ENCODE results near the gene TMEM18.

Gene TMEM18

DNA sequence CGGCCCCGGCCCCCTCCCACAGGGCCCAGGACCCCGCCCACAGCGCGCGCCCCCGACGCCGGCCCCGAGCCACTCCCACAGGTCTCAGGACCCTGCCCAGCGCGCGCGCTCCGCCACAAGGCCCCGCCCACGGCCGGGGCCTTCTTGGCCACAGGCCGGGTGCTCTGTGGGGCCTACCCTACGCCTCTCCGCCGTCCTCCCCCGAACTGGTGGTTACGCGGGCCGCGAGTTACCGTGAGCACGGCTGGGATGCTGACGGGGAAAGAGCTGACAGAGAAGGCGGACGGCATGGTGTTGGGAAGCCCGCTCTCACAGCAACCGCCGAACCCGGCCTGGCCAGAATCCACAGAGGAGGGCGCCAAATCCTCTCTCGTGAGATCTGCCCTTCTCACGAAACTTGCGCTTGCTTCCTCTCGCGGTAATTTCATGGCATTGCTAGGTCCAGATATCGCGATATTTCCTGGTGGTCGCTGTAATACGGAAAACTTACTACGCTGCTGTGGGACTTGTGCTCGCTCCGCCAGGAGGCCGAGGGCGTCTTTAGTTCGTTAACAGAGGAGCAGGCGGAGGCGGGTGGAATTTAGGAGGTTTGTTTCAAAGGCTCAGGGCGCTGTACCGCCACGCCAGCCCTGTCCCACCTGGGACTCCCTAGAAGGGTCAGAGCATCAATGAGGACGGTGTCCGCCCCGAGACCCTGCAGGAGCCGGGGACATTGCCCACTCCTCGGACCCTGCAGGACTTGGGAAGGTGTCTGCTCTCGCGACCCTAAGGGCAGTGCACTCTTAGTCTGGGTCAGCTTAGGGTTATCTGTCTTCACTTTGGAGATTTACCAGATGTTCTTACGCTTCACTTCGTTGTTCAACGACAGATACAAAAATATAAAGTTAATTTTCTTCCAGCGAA is at the start of gene TMEM18:
TSS of gene TMEM18 (minus strand) at position 351 of the 903 bp plus-strand sequence. CDS start at position 290, 61 bp downstream.
- H3K9me3 Mint-ChIP-seq, result peaks cover under 1% of the 10 kb centered on the region
- H3K27ac Mint-ChIP-seq, result peak within 1 kb of the TSS; percentile 96
- peaks cover 38% of the 10 kb centered on the region for H3K36me3 Mint-ChIP-seq (ENCODE audit: low read depth)
- H3K4me3 Mint-ChIP-seq, result peak within 1 kb of the TSS; percentile 89
- no peaks in the 10 kb centered on the region for H3K27me3 Mint-ChIP-seq
- intact Hi-C loops (cut with micrococcal nuclease), result loop anchor here (5.0 kb wide), 1 partner anchor 410 kb away; no protein-coding TSS in a partner anchor
- H3K4me1 Mint-ChIP-seq (ENCODE audit: low read depth), result peaks cover 38% of the 10 kb centered on the region

DNA sequence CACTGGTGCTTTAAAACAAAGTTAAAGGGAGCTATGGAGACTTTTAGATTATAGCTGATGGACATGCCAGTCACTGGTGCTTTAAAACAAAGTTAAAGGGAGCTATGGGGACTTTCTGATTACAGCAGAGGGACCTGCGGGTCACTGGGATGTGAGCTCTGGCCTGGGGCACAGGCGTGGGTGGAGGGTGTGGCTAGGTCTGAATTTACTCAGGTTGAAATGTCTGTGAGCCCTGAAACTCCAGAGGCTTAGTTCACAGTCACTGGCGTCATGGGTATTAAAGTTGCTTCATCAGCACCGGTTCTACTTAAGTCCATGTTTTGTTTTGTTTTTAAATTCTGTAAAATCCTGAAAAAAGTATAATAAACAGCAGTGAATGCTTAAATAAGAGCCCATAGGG is 49.0 kb upstream of the TMEM18 start:
- intact Hi-C loops (cut with micrococcal nuclease), result no loop called here
- H3K27me3 Mint-ChIP-seq, result peaks cover 17% of the 10 kb centered on the region
- no peak overlapping the region for H3K27ac Mint-ChIP-seq
- no peak overlapping the region for H3K4me3 Mint-ChIP-seq
- no peaks in the 10 kb centered on the region for H3K36me3 Mint-ChIP-seq (ENCODE audit: low read depth)
- H3K4me1 Mint-ChIP-seq (ENCODE audit: low read depth), result peaks cover 8% of the 10 kb centered on the region
- no peaks in the 10 kb centered on the region for H3K9me3 Mint-ChIP-seq

DNA sequence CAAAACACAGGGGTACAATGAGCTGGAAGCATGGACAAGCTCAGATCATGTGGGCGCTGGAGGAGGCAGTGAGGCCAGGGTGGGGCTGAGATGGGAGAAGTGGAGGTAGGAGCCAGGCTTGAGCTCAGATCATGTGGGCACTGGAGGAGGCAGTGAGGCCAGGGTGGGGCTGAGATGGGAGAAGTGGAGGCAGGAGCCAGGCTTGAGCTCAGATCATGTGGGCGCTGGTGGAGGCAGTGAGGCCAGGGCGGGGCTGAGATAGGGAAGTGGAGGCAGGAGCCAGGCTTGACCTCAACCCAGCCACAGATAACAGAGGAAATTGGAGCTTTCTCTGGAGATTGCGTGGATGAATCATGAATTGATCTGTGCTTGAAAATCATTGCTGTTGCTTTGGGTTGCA is 48.3 kb upstream of the TMEM18 start:
- intact Hi-C loops (cut with micrococcal nuclease), result no loop called here
- Mint-ChIP-seq H3K4me3 (no peak overlapping the region), H3K36me3 (ENCODE audit: low read depth) (no peaks in the 10 kb centered on the region), H3K27me3 (peaks cover 13% of the 10 kb centered on the region), H3K27ac (no peak overlapping the region), H3K4me1 (ENCODE audit: low read depth) (peaks cover 8% of the 10 kb centered on the region), H3K9me3 (no peaks in the 10 kb centered on the region)

DNA sequence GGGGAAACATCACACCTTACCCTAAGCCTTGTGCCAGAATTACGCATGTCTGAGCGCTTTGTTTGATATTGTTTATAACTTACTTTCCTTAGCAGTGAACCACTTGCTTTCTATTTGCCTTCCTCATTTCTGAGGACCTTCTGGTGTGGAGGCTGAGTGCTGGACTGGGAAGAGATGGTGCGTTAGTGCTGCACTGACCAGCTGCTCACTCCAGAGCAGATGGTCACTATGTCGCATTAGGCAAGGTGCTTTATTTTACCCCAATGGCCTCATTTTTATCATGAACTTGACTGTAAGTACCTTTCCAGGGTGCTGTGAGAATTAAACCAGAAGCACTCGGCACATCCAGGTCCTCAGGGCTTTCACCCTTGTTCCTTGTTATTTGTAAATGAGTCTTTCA is 46.6 kb upstream of the TMEM18 start:
- H3K27me3 Mint-ChIP-seq, result peaks cover 9% of the 10 kb centered on the region
- intact Hi-C loops (cut with micrococcal nuclease), result no loop called here

DNA sequence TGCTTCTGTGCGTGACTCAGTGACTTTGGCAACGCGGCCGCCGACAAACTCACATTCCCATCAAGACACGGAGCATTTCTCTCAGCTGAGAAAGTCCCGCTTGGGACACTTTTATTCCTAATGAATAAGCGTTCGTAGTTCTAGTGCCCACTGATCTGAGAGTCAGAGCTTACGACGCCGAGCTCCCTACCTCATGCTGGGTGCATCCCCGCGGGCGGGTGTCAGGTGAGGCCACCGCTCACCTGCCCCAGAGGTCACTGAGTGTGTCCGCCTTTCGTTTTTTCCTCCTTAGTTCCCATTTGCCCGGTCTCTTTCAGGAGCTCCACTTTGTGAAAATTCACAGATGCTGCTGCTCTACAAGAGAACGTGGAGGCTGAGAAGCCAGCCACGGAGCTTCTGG is 43.6 kb upstream of the TMEM18 start:
- Mint-ChIP-seq H3K27ac (no peak overlapping the region), H3K36me3 (ENCODE audit: low read depth) (no peaks in the 10 kb centered on the region), H3K9me3 (no peaks in the 10 kb centered on the region), H3K27me3 (peaks cover 9% of the 10 kb centered on the region), H3K4me3 (no peak overlapping the region), H3K4me1 (ENCODE audit: low read depth) (peaks cover 6% of the 10 kb centered on the region)
- intact Hi-C loops (cut with micrococcal nuclease), result no loop called here

More for the DNA sequence above, 46.6 kb upstream of the TMEM18 start:
- no peaks in the 10 kb centered on the region for H3K36me3 Mint-ChIP-seq (ENCODE audit: low read depth)
- H3K9me3 Mint-ChIP-seq, result no peaks in the 10 kb centered on the region
- H3K4me3 Mint-ChIP-seq, result no peak overlapping the region
- H3K27ac Mint-ChIP-seq, result no peak overlapping the region
- H3K4me1 Mint-ChIP-seq (ENCODE audit: low read depth), result peaks cover 8% of the 10 kb centered on the region

DNA sequence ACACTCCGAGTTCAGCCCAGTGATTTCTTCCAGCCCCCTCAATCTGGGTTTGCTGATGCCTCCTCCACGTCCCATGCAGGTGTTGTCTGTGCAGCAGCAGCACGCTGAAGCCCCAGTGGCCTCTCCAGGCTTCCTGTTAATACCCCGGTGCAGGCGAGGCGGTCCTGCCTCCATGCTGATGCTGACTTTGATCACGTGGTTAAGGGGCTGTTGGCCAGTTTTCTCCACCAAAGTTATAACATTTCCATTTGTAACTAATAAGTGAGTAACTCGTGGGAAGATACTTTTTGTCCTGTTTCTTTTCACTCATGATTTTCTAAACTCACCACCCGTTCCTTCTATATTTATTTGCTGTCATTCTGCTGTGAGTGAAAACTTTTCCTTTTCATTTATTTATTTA is 42.5 kb upstream of the TMEM18 start:
- peaks cover 3% of the 10 kb centered on the region for H3K27me3 Mint-ChIP-seq
- no peak overlapping the region for H3K4me3 Mint-ChIP-seq
- no peaks in the 10 kb centered on the region for H3K36me3 Mint-ChIP-seq (ENCODE audit: low read depth)
- no peaks in the 10 kb centered on the region for H3K4me1 Mint-ChIP-seq (ENCODE audit: low read depth)
- H3K27ac Mint-ChIP-seq, result no peak overlapping the region
- intact Hi-C loops (cut with micrococcal nuclease), result no loop called here
- H3K9me3 Mint-ChIP-seq, result no peaks in the 10 kb centered on the region

DNA sequence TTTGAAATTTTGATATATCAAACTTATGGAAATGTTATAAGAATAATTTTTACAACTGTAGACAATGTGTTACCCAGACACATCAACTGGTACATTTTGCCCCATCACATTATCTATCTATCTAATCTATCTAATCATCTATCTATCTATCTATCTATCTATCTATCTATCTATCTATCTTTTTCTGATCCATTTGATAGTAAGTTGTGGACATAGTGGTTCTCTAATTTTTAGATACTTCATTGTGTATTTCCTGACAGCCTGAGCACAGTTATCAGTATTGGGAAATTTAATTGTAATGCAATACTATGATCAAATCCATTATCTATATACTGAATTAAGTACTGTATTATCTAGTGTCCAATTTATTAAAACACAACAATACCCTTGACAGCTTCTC is 42.0 kb upstream of the TMEM18 start:
- peaks cover 3% of the 10 kb centered on the region for H3K27me3 Mint-ChIP-seq
- no peaks in the 10 kb centered on the region for H3K4me1 Mint-ChIP-seq (ENCODE audit: low read depth)
- H3K4me3 Mint-ChIP-seq, result no peak overlapping the region
- no peak overlapping the region for H3K27ac Mint-ChIP-seq
- no peaks in the 10 kb centered on the region for H3K36me3 Mint-ChIP-seq (ENCODE audit: low read depth)
- H3K9me3 Mint-ChIP-seq, result no peaks in the 10 kb centered on the region
- intact Hi-C loops (cut with micrococcal nuclease), result no loop called here

DNA sequence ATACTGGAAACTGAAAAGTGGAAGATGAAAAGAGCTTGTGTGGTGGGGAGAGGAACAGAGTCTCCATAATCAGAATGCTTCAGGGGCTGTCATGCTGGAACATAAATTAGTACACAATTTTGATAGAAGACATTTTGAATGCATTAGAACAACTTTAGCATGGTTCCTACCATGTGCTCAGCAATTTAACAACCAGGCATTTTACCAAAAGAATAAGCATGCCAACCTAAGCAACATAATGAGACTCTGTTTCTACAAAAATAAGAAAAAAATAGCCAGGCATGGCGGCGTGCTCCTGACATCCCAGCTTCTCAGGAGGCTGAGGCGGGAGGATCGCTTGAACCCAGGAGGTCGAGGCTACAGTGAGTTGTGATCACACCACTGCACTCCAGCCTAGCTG is 40.5 kb upstream of the TMEM18 start:
- H3K4me3 Mint-ChIP-seq, result no peak overlapping the region
- H3K27me3 Mint-ChIP-seq, result peaks cover 3% of the 10 kb centered on the region
- no peaks in the 10 kb centered on the region for H3K4me1 Mint-ChIP-seq (ENCODE audit: low read depth)
- H3K36me3 Mint-ChIP-seq (ENCODE audit: low read depth), result no peaks in the 10 kb centered on the region
- no peak overlapping the region for H3K27ac Mint-ChIP-seq
- intact Hi-C loops (cut with micrococcal nuclease), result no loop called here
- no peaks in the 10 kb centered on the region for H3K9me3 Mint-ChIP-seq

DNA sequence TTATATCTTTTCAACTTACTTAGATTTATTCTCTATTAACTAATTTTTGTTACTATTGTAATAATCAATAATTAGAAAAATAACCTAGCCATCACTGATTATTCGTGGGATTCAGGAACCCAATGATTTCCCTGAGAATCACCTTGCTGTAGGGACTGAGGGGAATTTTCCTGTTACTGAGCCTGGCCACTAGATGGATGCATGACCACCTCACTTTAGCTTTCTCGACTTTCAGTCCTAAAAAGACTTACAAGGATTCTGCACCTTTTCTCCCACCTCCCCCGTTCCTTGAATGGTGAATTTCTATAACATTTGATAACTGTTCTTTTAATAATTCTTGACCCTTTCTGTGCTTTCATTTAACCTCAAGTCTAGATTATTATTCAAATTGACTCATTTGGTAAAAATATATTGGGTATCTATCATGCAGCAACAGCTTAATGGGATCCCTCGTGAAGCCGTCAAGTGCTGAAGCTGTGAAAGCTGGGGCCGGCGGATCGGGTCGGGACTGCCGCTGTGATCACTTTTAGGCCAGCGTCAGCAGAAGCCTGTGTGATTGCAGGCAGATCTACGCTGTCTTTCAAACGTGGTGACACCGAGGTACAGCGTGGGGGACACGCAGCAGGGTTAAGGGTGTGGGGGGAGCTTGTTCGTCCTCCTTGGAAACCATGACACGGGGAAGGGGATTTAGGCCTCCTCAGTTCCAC is 38.8 kb upstream of the TMEM18 start:
- H3K4me1 Mint-ChIP-seq (ENCODE audit: low read depth), result no peaks in the 10 kb centered on the region
- no peak overlapping the region for H3K4me3 Mint-ChIP-seq
- peaks cover 7% of the 10 kb centered on the region for H3K27me3 Mint-ChIP-seq
- no peaks in the 10 kb centered on the region for H3K36me3 Mint-ChIP-seq (ENCODE audit: low read depth)
- H3K27ac Mint-ChIP-seq, result no peak overlapping the region
- H3K9me3 Mint-ChIP-seq, result no peaks in the 10 kb centered on the region
- intact Hi-C loops (cut with micrococcal nuclease), result loop anchor here (2.0 kb wide), 1 partner anchor 835 kb away; no protein-coding TSS in a partner anchor

DNA sequence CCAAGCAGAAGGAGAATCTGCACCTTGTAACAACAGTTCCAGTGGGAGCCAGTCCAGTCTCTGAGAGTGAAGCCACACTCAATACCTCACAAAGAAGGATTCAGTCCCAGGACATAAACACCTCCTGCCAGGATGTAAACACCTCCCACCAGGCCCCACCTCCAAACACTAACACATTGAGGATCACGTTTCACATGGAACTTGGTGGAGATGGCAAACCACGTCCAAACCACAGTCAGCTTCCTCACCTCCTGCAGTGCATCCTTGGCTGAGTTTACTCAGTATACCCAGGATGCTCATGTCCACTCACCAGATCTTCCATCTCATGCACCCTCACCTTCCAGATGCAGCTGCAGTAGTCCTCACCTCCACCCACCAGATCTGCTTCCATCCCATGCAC is 37.8 kb upstream of the TMEM18 start:
- peaks cover 7% of the 10 kb centered on the region for H3K27me3 Mint-ChIP-seq
- intact Hi-C loops (cut with micrococcal nuclease), result loop anchor here (2.0 kb wide), 1 partner anchor 836 kb away; no protein-coding TSS in a partner anchor
- H3K9me3 Mint-ChIP-seq, result no peaks in the 10 kb centered on the region
- H3K27ac Mint-ChIP-seq, result no peak overlapping the region
- no peaks in the 10 kb centered on the region for H3K36me3 Mint-ChIP-seq (ENCODE audit: low read depth)
- no peaks in the 10 kb centered on the region for H3K4me1 Mint-ChIP-seq (ENCODE audit: low read depth)
- no peak overlapping the region for H3K4me3 Mint-ChIP-seq

DNA sequence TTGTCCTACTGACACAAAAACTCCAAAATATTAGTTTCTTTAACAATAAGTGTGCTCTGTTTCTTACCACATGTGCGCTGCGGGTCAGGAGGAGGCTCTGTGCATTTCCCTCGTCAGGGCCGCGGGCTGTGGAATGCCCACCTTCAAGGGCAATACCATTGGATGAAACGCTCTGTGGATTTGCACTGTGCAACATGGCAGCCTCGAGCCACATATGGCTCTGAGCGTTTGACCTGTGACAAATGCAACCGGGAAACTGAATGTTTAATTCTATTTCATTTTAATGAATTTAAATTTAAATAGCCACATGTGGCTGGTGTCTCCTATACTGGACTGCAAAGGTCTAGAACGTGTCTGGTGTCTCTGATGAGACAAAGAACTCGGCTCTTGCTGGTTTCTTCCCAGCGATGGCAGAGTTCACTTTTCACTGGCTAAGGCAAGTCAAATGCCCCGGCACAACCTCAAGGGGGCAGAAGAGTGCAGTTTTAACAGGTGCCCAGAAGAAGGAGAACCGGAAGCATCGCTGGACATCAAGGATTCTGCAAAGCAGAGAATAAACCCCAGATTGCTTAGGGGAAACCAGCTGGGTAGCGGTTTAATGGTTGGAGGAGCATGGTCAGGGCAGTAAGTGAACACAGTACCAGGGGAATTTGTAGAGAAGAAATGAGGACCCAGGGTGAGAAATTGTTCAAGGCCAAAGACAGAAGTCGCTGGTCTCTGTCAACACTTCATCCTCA is 37.0 kb upstream of the TMEM18 start:
- Mint-ChIP-seq H3K27me3 (peaks cover 4% of the 10 kb centered on the region), H3K4me3 (no peak overlapping the region), H3K36me3 (ENCODE audit: low read depth) (no peaks in the 10 kb centered on the region), H3K4me1 (ENCODE audit: low read depth) (no peaks in the 10 kb centered on the region), H3K9me3 (no peaks in the 10 kb centered on the region), H3K27ac (no peak overlapping the region)
- intact Hi-C loops (cut with micrococcal nuclease), result loop anchor here (2.0 kb wide), 1 partner anchor 837 kb away; no protein-coding TSS in a partner anchor

DNA sequence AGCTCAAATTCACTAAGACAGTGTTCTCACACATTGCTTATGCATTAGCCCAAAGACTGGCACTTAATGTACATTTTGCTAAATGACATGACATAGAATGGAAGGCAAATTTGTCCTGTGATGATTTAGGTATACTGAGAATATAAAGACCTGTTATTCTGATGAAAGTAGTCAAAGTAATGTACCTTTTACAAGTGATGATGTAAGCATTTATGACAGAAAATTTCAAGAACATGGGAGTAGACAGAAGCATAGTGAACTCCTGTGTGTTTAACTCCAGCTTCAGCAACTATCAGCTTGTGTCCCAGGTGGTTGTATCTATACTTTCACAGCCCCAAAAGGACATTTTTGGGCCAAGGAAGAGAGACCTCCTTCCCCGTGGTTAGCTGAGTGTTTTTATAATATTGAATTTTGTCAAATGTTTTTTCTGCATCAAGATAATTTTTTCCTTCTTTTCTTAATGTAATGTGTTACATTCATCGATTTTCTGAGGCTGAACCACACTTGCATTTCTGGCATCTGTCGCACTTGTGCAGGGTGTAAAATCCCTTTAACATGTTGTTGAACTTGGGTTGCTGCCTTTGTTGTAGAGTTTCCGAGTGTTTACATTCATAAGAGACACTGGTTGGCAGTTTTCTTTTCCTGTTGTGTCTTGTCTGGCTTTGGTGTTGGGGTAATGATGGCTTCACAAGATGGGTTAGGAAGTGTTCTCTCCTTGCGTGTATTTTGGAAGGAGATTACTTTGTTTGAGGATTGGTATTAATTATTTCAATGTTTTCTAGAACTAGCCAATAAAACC is 33.9 kb upstream of the TMEM18 start:
- intact Hi-C loops (cut with micrococcal nuclease), result no loop called here
- Mint-ChIP-seq H3K4me1 (ENCODE audit: low read depth) (no peaks in the 10 kb centered on the region), H3K27me3 (peaks cover 5% of the 10 kb centered on the region), H3K9me3 (no peaks in the 10 kb centered on the region), H3K36me3 (ENCODE audit: low read depth) (no peaks in the 10 kb centered on the region), H3K27ac (no peak overlapping the region), H3K4me3 (no peak overlapping the region)

DNA sequence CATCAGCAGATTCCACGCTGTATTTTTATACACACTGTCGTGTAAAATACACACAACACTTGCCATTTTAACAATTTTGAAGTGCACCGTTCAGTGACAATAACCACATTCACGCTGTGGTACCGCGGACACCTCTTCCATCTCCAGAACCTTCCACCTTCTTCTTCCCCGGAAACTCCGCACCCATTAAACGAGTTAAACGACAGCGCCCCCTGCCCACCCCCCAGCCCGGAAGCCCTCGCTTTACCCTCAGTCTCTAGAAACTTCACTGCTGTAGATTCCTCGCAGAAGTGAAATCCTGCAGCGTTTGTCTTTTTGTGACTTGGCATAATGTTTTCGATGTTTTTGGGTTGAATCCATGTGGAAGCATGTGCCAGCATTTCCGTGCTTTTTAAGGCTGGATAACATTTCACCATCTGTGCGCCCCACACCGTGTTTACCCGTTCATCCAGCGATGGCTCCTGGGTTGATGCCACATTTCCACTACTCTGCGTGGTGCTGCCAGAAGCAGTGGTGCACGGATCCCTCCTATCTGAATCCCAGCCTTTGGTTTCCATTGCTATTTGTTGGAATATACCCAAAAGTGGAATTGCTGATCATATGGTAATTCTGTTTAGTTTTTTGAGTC is 32.0 kb upstream of the TMEM18 start:
- Mint-ChIP-seq H3K27me3 (peaks cover 6% of the 10 kb centered on the region), H3K27ac (no peak overlapping the region), H3K9me3 (no peaks in the 10 kb centered on the region), H3K4me3 (no peak overlapping the region), H3K4me1 (ENCODE audit: low read depth) (no peaks in the 10 kb centered on the region), H3K36me3 (ENCODE audit: low read depth) (no peaks in the 10 kb centered on the region)
- intact Hi-C loops (cut with micrococcal nuclease), result no loop called here

All from dendritic cell treated with granulocyte-macrophage colony-stimulating factor and Interleukin-4, amounts not matched to agents 40 ng/mL and 50 ng/mL, for 4 days (primary cell).